ENCODE data around the gene KATNIP.

DNA sequence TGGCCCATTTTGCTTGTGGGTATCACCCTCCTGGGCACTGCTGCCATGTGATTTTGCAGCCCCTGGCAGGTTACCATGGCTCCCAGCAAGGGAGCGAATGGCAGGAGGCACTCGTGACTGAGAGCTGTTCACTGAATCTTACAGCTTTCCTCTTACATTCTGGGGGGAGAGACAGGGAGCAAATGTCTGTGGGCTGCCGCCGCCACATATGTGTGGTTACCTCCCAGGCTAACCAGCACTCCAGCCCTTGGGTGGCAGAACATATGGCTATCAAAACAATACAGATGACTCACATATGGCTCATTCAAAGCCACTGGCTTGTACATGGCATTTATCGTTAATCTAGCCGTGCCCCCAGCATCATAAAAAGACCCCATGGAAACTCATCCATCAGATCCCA lies 20.0 kb upstream of the KATNIP start:
- TF ChIP-seq, protein P1, sequence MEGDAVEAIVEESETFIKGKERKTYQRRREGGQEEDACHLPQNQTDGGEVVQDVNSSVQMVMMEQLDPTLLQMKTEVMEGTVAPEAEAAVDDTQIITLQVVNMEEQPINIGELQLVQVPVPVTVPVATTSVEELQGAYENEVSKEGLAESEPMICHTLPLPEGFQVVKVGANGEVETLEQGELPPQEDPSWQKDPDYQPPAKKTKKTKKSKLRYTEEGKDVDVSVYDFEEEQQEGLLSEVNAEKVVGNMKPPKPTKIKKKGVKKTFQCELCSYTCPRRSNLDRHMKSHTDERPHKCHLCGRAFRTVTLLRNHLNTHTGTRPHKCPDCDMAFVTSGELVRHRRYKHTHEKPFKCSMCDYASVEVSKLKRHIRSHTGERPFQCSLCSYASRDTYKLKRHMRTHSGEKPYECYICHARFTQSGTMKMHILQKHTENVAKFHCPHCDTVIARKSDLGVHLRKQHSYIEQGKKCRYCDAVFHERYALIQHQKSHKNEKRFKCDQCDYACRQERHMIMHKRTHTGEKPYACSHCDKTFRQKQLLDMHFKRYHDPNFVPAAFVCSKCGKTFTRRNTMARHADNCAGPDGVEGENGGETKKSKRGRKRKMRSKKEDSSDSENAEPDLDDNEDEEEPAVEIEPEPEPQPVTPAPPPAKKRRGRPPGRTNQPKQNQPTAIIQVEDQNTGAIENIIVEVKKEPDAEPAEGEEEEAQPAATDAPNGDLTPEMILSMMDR (optimal IDR thresholded peaks at IDR 0.05 in 1 of 3, IDR thresholded peaks at IDR 0.05 in 1 of 3, conservative IDR thresholded peaks at IDR 0.05 in 1 of 3; ENCODE audit: extremely low read depth in 1 of 3, insufficient read depth in 2 of 3, low read length in 3 of 3), result no peak
- no peak for TF ChIP-seq EZH2 (IDR thresholded peaks at IDR 0.05; ENCODE audit: low read length)
